GM12875 (cell line): ENCODE data around the gene MMUT.

ENCODE experiments used
- H3K4me3 ChIP-seq: one replicate; pipeline ENCODE4 v1.5.1; 2011; ENCODE audit warnings: low read depth, low read length, control low read depth
- CTCF ChIP-seq: IDR thresholded peaks from 2 replicates; pipeline ENCODE4 v1.5.1; 2011; ENCODE audit warnings: low read depth, mild to moderate bottlenecking, control low read depth, inconsistent platforms, low read length, moderate library complexity, borderline replicate concordance; ENCODE audit not compliant: insufficient read depth

The MMUT gene

GRCh38 chr6:49462927-49463611, at the start of gene MMUT, which contains the start of gene CENPQ:
MMUT (minus strand) TSS chr6:49463253; CDS start chr6:49459466, 3,787 bp downstream.
CENPQ (plus strand) TSS chr6:49463370; CDS start chr6:49470177, 6,807 bp downstream.
- no peak for TF ChIP-seq CTCF
- H3K4me3 ChIP-seq: peak within 1 kb of the TSS; percentile 65

- no peak overlapping the region for H3K4me3 ChIP-seq
- TF ChIP-seq CTCF: no peak
Observed at GRCh38 chr6:49509342-49509741, 46.3 kb upstream of the MMUT start.

- no peak overlapping the region for H3K4me3 ChIP-seq
- no peak for TF ChIP-seq CTCF
Observed at GRCh38 chr6:49506569-49507111, 43.6 kb upstream of the MMUT start.

GRCh38 chr6:49504666-49505065, 41.6 kb upstream of the MMUT start:
- TF ChIP-seq CTCF: no peak

GRCh38 chr6:49499623-49500022, 36.6 kb upstream of the MMUT start, which contains the start of gene GLYATL3:
GLYATL3 (plus strand) TSS chr6:49499923; CDS start chr6:49511991, 12,068 bp downstream.
- H3K4me3 ChIP-seq: no peak within 1 kb of the TSS
- no peak for TF ChIP-seq CTCF

More at GRCh38 chr6:49504666-49505065, 41.6 kb upstream of the MMUT start:
- no peak overlapping the region for H3K4me3 ChIP-seq

GRCh38 chr6:49499126-49499525, 36.1 kb upstream of the MMUT start:
- no peak for TF ChIP-seq CTCF

GRCh38 chr6:49497304-49497703, 34.3 kb upstream of the MMUT start:
- H3K4me3 ChIP-seq: no peak overlapping the region
- TF ChIP-seq CTCF: no peak

More at GRCh38 chr6:49499126-49499525, 36.1 kb upstream of the MMUT start:
- no peak overlapping the region for H3K4me3 ChIP-seq
